ENCODE results near the gene GATC. TPM values are rescaled to one million over a fixed set of nuclear protein-coding genes. Genes with fewer than 3 reads are reported as not detected.

Gene GATC
- total RNA-seq, 2 donors from 2014 or later = 24.5 to 33.2 TPM

DNA sequence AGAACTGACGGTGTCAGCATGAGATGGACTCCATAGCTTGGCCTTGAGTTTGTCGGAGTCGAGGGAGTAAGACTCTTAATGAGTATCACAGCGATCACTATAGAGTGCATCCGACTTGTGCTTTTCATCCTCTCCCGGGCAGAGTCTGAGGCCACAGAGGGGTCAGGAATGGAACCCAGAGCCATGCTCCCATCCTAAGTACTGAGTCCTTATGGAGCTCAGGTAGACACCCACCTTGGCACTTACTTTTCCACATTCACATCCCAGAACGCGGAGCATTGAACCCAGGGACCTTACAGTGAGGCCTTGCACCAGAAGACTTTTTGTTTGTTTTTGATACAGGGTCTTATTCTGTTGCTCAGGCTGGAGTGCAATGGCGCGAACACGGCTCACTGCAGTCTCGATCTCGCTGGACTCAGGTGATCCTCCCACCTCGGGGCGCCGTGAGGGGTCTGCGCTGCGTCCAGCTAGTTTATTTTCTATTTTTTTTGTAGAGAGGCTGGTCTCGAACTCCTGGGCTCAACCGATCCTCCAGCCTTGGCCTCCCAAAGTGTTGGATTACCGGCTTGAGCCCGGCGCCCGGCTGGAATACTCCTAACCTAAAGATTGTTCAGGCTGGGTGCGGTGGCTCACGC is 24.0 kb downstream of the GATC start:
- H3K9ac ChIP-seq (ENCODE audit: extremely low read depth, low read length, poor library complexity, severe bottlenecking) = peak overlapping the region; percentile 27
- Mint-ChIP-seq H3K36me3 (ENCODE audit: low read depth) (peaks cover 19% of the 10 kb centered on the region), H3K27me3 (ENCODE audit: insufficient read depth) (no peaks in the 10 kb centered on the region), H3K4me1 (peaks cover 26% of the 10 kb centered on the region), H3K4me3 (peak overlapping the region; percentile 90), H3K27ac (peak overlapping the region; percentile 75), H3K9me3 (no peaks in the 10 kb centered on the region)
- H3K36me3 ChIP-seq (ENCODE audit: control insufficient read depth, insufficient read depth, low read length) = peaks cover 24% of the 10 kb centered on the region
- H3K27me3 ChIP-seq (ENCODE audit: control insufficient read depth, insufficient read depth, low read length, poor library complexity, severe bottlenecking) = no peaks in the 10 kb centered on the region
- DNase-seq = no peak
- peak overlapping the region; percentile 95 for H3K4me3 ChIP-seq (ENCODE audit: low read length)
- peaks cover 3% of the 10 kb centered on the region for H3K4me1 ChIP-seq (ENCODE audit: control insufficient read depth, insufficient read depth, low read length)
- H3K27ac ChIP-seq (ENCODE audit: low read depth, low read length) = no peak overlapping the region
- no peaks in the 10 kb centered on the region for H3K9me3 ChIP-seq (ENCODE audit: control insufficient read depth, low read length)
- TF ChIP-seq CTCF (conservative IDR thresholded peaks at IDR 0.05) = no peak
- 64 to 72% methylated on average over 19 to 26 of the region's 26 CpGs for WGBS, 2 experiments (ENCODE audit: insufficient coverage in 1 of 2, insufficient read length in 1 of 2)

GRCh38 chr12:120472521-120472920 is 26.3 kb downstream of the GATC start:
- Histone ChIP-seq H3K27ac (ENCODE audit: low read depth, low read length) (no peak overlapping the region), H3K27me3 (ENCODE audit: control insufficient read depth, insufficient read depth, low read length, poor library complexity, severe bottlenecking) (no peaks in the 10 kb centered on the region), H3K9ac (ENCODE audit: extremely low read depth, low read length, poor library complexity, severe bottlenecking) (no peak overlapping the region), H3K4me3 (ENCODE audit: low read length) (no peak overlapping the region), H3K36me3 (ENCODE audit: control insufficient read depth, insufficient read depth, low read length) (peaks cover 3% of the 10 kb centered on the region), H3K9me3 (ENCODE audit: control insufficient read depth, low read length) (no peaks in the 10 kb centered on the region), H3K4me1 (ENCODE audit: control insufficient read depth, insufficient read depth, low read length) (no peaks in the 10 kb centered on the region)
- no peak overlapping the region for H3K4me3 Mint-ChIP-seq
- no peak overlapping the region for H3K27ac Mint-ChIP-seq
- no peak for DNase-seq
- peaks cover 6% of the 10 kb centered on the region for H3K36me3 Mint-ChIP-seq (ENCODE audit: low read depth)
- peaks cover 17% of the 10 kb centered on the region for H3K4me1 Mint-ChIP-seq
- no peak for TF ChIP-seq CTCF (conservative IDR thresholded peaks at IDR 0.05)
- no peaks in the 10 kb centered on the region for H3K27me3 Mint-ChIP-seq (ENCODE audit: insufficient read depth)
- no peaks in the 10 kb centered on the region for H3K9me3 Mint-ChIP-seq

GRCh38 chr12:120473807-120474615 is 27.8 kb downstream of the GATC start:
- no peaks in the 10 kb centered on the region for H3K27me3 Mint-ChIP-seq (ENCODE audit: insufficient read depth)
- 84 to 97% methylated on average over 4 to 6 of the region's 6 CpGs for WGBS, 2 experiments (ENCODE audit: insufficient coverage in 1 of 2, insufficient read length in 1 of 2)
- no peaks in the 10 kb centered on the region for H3K9me3 Mint-ChIP-seq
- DNase-seq = no peak
- H3K4me1 Mint-ChIP-seq = peaks cover 10% of the 10 kb centered on the region
- no peak for TF ChIP-seq CTCF (conservative IDR thresholded peaks at IDR 0.05)
- no peaks in the 10 kb centered on the region for H3K27me3 ChIP-seq (ENCODE audit: control insufficient read depth, insufficient read depth, low read length, poor library complexity, severe bottlenecking)
- no peaks in the 10 kb centered on the region for H3K4me1 ChIP-seq (ENCODE audit: control insufficient read depth, insufficient read depth, low read length)
- H3K27ac ChIP-seq (ENCODE audit: low read depth, low read length) = no peak overlapping the region
- no peaks in the 10 kb centered on the region for H3K36me3 Mint-ChIP-seq (ENCODE audit: low read depth)
- H3K27ac Mint-ChIP-seq = no peak overlapping the region
- H3K9ac ChIP-seq (ENCODE audit: extremely low read depth, low read length, poor library complexity, severe bottlenecking) = no peak overlapping the region
- no peaks in the 10 kb centered on the region for H3K9me3 ChIP-seq (ENCODE audit: control insufficient read depth, low read length)
- H3K36me3 ChIP-seq (ENCODE audit: control insufficient read depth, insufficient read depth, low read length) = no peaks in the 10 kb centered on the region
- no peak overlapping the region for H3K4me3 Mint-ChIP-seq
- no peak overlapping the region for H3K4me3 ChIP-seq (ENCODE audit: low read length)

All from endodermal cell (in vitro differentiated cells).